HepG2 (cell line): ENCODE results near the gene SP5. TPM values are rescaled to one million over a fixed set of nuclear protein-coding genes. Genes with fewer than 3 reads are reported as not detected.
A peak's percentile ranks its signal among the peaks of the same experiment; 100 is the strongest.

Source experiments
- SNAPC4 ChIP-seq: sonication (generic); formaldehyde crosslinking; IDR thresholded peaks from 2 replicates; pipeline ENCODE4 v1.4.0; 2020; ENCODE audit warnings: mild to moderate bottlenecking, missing genetic modification reagents
- SOX6 ChIP-seq, 2 experiments: fragments of 450-650 bp in 1 of 2; sonication (generic) in 1 of 2; formaldehyde crosslinking in 1 of 2; IDR thresholded peaks; 2 replicates each; pipeline versions ENCODE4 v1.4.0 to v1.6.1; 2017 to 2020; ENCODE audit warnings: antibody characterized with exemption in 1 of 2, mild to moderate bottlenecking in 1 of 2, missing genetic modification reagents in 1 of 2
- THYN1 ChIP-seq: sonication (generic); formaldehyde crosslinking; IDR thresholded peaks from 2 replicates; pipeline ENCODE4 v1.8.1; 2023; ENCODE audit warnings: low read depth, mild to moderate bottlenecking, moderate library complexity, missing genetic modification reagents, borderline replicate concordance
- ZBTB8A ChIP-seq: sonication (generic); formaldehyde crosslinking; IDR thresholded peaks from 2 replicates; pipeline ENCODE4 v1.4.0; 2020; ENCODE audit warnings: mild to moderate bottlenecking, low read depth, missing genetic modification reagents, borderline replicate concordance
- ZFP82 ChIP-seq: sonication (generic); formaldehyde crosslinking; IDR thresholded peaks from 2 replicates; pipeline ENCODE4 v1.5.1; 2020; ENCODE audit warnings: mild to moderate bottlenecking, missing genetic modification reagents, borderline replicate concordance
- ZNF121 ChIP-seq: sonication (generic); formaldehyde crosslinking; IDR thresholded peaks from 2 replicates; pipeline ENCODE4 v1.5.0; 2020; ENCODE audit warnings: mild to moderate bottlenecking, missing genetic modification reagents
- ZNF230 ChIP-seq: sonication (generic); formaldehyde crosslinking; IDR thresholded peaks from 2 replicates; pipeline ENCODE4 v1.4.0; 2020; ENCODE audit warnings: mild to moderate bottlenecking, missing genetic modification reagents
- ZNF24 ChIP-seq: fragments of 450-650 bp; IDR thresholded peaks from 2 replicates; pipeline ENCODE4 v1.6.1; 2017; ENCODE audit warnings: antibody characterized with exemption, mild to moderate bottlenecking
- ZNF34 ChIP-seq: sonication (generic); formaldehyde crosslinking; IDR thresholded peaks from 2 replicates; pipeline ENCODE4 v1.4.0; 2020; ENCODE audit warnings: mild to moderate bottlenecking, missing genetic modification reagents, borderline replicate concordance
- ZNF460 ChIP-seq: sonication (generic); formaldehyde crosslinking; IDR thresholded peaks from 2 replicates; pipeline ENCODE4 v1.5.1; 2020; ENCODE audit warnings: missing genetic modification reagents, mild to moderate bottlenecking, borderline replicate concordance
- ZNF510 ChIP-seq: sonication (generic); formaldehyde crosslinking; IDR thresholded peaks from 2 replicates; pipeline ENCODE4 v1.4.0; 2020; ENCODE audit warnings: low read depth, mild to moderate bottlenecking, missing genetic modification reagents
- ZNF558 ChIP-seq: sonication (generic); formaldehyde crosslinking; IDR thresholded peaks from 2 replicates; pipeline ENCODE4 v1.9.0; 2022; ENCODE audit warnings: mild to moderate bottlenecking, missing genetic modification reagents, borderline replicate concordance
- ZNF609 ChIP-seq: sonication (generic); formaldehyde crosslinking; IDR thresholded peaks from 2 replicates; pipeline ENCODE4 v1.4.0; 2020; ENCODE audit warnings: mild to moderate bottlenecking, missing genetic modification reagents, borderline replicate concordance
- ZNF737 ChIP-seq: sonication (generic); formaldehyde crosslinking; IDR thresholded peaks from 2 replicates; pipeline ENCODE4 v1.5.0; 2020; ENCODE audit warnings: missing genetic modification reagents, mild to moderate bottlenecking, borderline replicate concordance
- ZNF740 ChIP-seq: sonication (generic); formaldehyde crosslinking; IDR thresholded peaks from 2 replicates; pipeline ENCODE4 v1.4.0; 2020; ENCODE audit warnings: missing genetic modification reagents
- ZNF776 ChIP-seq: sonication (generic); formaldehyde crosslinking; IDR thresholded peaks from 2 replicates; pipeline ENCODE4 v1.4.0; 2020; ENCODE audit warnings: mild to moderate bottlenecking, missing genetic modification reagents
- ZSCAN21 ChIP-seq: sonication (generic); formaldehyde crosslinking; IDR thresholded peaks from 2 replicates; pipeline ENCODE4 v1.8.0; 2022; ENCODE audit warnings: mild to moderate bottlenecking, missing genetic modification reagents, moderate library complexity, borderline replicate concordance
- polyA plus RNA-seq, 8 experiments: library from polyadenylated mRNA; depleted of rRNA in 3 of 8; stranded (reverse) in 7 of 8; unstranded in 1 of 8; fragments of >200 nt; fragmentation: Illumina TruSeq in 4 of 8; extraction: Trizol in 4 of 8; gene quantifications; 2 replicates each; pipeline versions ENCODE4 v1.2.1 to v1.2.3, GENCODE V29; 2011 to 2016; ENCODE audit warnings: low read depth in 4 of 8, missing spikeins in 1 of 8, mixed read lengths in 1 of 8; ENCODE audit not compliant: insufficient read depth in 1 of 8
- total RNA-seq, 5 experiments: library from RNA; depleted of rRNA; stranded (reverse); fragments of >200 nt; fragmentation: Illumina TruSeq; extraction: Trizol; gene quantifications; 2 replicates each; pipeline ENCODE4 v1.2.3, GENCODE V29; 2016; ENCODE audit warnings: low read depth in 1 of 5

The SP5 gene
- total and polyA plus RNA-seq, 2 of the 13 experiments (the other 11 are each of a cell fraction or from before 2014, with no cell fraction given) = 50.8 to 119 TPM

GRCh38 chr2:170713543-170714380, 1.4 kb upstream of the SP5 start (continued):
- no peak; the same call in 1 of the 2 replicates for TF ChIP-seq ZSCAN21 (CRISPR knock-in tag)
- TF ChIP-seq ZNF558 (CRISPR knock-in tag) = no peak
- 0 out of 2 replicates have a peak, but pooled peaks have one; percentile 2 for TF ChIP-seq ZNF740 (CRISPR knock-in tag)
- TF ChIP-seq ZNF24 = no peak
- TF ChIP-seq ZFP82 = peak; percentile 30; the same call in 1 of the 2 replicates
- peak; percentile 66; the same call in 1 of the 2 replicates for TF ChIP-seq THYN1 (CRISPR knock-in tag)
- TF ChIP-seq ZNF776 (CRISPR knock-in tag) = peak; percentile 37; the same call in 1 of the 2 replicates
- 0 out of 2 replicates have a peak, but pooled peaks have one; percentile 30 for TF ChIP-seq ZNF34 (CRISPR knock-in tag)
- TF ChIP-seq ZNF230 (CRISPR knock-in tag) = no peak
- no peak for TF ChIP-seq ZNF460 (CRISPR knock-in tag)
- TF ChIP-seq ZNF609 (CRISPR knock-in tag) = no peak
- no peak for TF ChIP-seq ZNF510 (CRISPR knock-in tag)
- no peak for TF ChIP-seq SNAPC4 (CRISPR knock-in tag)
- no peak for TF ChIP-seq ZNF121
- no peak for TF ChIP-seq ZBTB8A
- TF ChIP-seq SOX6 (IDR thresholded peaks at IDR 0.05) = no peak
- no peak; the same call in 1 of the 2 replicates for TF ChIP-seq SOX6 (CRISPR knock-in tag; IDR thresholded peaks at IDR 0.05)
- 0 out of 2 replicates have a peak, but pooled peaks have one; percentile 7 for TF ChIP-seq ZNF737 (CRISPR knock-in tag)
